ENCODE results near the gene MEIOSIN.
"Not testable (repeated sequence)": the region's sequence is repeated elsewhere in the genome, so short reads cannot be mapped to it uniquely, and the experiment has no call there.

MEIOSIN gene

GRCh38 chr19:45717983-45718650 is 15.1 kb upstream of the MEIOSIN start:
- DNase-seq, result no peak

- not testable (repeated sequence) for DNase-seq
Measured at GRCh38 chr19:45720065-45720464, 13.2 kb upstream of the MEIOSIN start.

- DNase-seq, result not testable (repeated sequence)
Measured at GRCh38 chr19:45728683-45729082, 4.6 kb upstream of the MEIOSIN start.

- peak; percentile 28 for DNase-seq
Measured at GRCh38 chr19:45729800-45730290, 3.4 kb upstream of the MEIOSIN start.

- peak; percentile 98 for DNase-seq
Measured at GRCh38 chr19:45730368-45731288, 2.6 kb upstream of the MEIOSIN start, which contains the start of gene FBXO46. FBXO46 (minus strand) TSS chr19:45730896; CDS start chr19:45713495, 17,401 bp downstream.

- DNase-seq, result no peak
Measured at GRCh38 chr19:45739498-45740439, 6.5 kb downstream of the MEIOSIN start.

GRCh38 chr19:45742969-45743368 is 9.7 kb downstream of the MEIOSIN start:
- DNase-seq, result no peak

GRCh38 chr19:45745606-45746005 is 12.4 kb downstream of the MEIOSIN start:
- no peak for DNase-seq

- no peak for DNase-seq
Measured at GRCh38 chr19:45746866-45747265, 13.6 kb downstream of the MEIOSIN start.

- no peak for DNase-seq
Measured at GRCh38 chr19:45747513-45747912, 14.3 kb downstream of the MEIOSIN start.

- DNase-seq, result not testable (repeated sequence)
Measured at GRCh38 chr19:45751483-45751882, 18.2 kb downstream of the MEIOSIN start.

GRCh38 chr19:45752639-45753038 is 19.4 kb downstream of the MEIOSIN start:
- DNase-seq, result no peak

GRCh38 chr19:45753548-45753947 is 20.3 kb downstream of the MEIOSIN start:
- DNase-seq, result no peak

- no peak for DNase-seq
Measured at GRCh38 chr19:45754323-45754722, 21.1 kb downstream of the MEIOSIN start.

- no peak for DNase-seq
Measured at GRCh38 chr19:45757695-45758094, 24.5 kb downstream of the MEIOSIN start.

GRCh38 chr19:45758921-45759320 is 25.7 kb downstream of the MEIOSIN start:
- DNase-seq, result no peak

GRCh38 chr19:45761714-45762113 is 28.5 kb downstream of the MEIOSIN start:
- DNase-seq, result no peak

GRCh38 chr19:45762870-45763631 is 29.8 kb downstream of the MEIOSIN start:
- no peak for DNase-seq

- DNase-seq, result no peak
Measured at GRCh38 chr19:45763691-45764294, 30.6 kb downstream of the MEIOSIN start.

GRCh38 chr19:45764475-45764874 is 31.2 kb downstream of the MEIOSIN start:
- DNase-seq, result no peak

- DNase-seq, result no peak
Measured at GRCh38 chr19:45764945-45765701, 31.9 kb downstream of the MEIOSIN start.
